Stomach (tissue), 9 donors: Measurements from ENCODE around the gene CGB1. TPM values are rescaled to one million over a fixed set of nuclear protein-coding genes. Genes with fewer than 3 reads are reported as not detected.

ENCODE experiments used
- DNase-seq, 2 donors: peaks; one replicate each; pipeline versions ENCODE4 v3.0.0 to v3.0.0-alpha.2; 2013 to 2019
- H3K27ac ChIP-seq, 5 donors: fragments of 200-600 bp in 4 of 5; sonication (generic) in 4 of 5; one replicate each; pipeline ENCODE4 v1.5.1; 2013 to 2019; ENCODE audit warnings: mild to moderate bottlenecking in 1 of 5, moderate library complexity in 1 of 5
- H3K27me3 ChIP-seq, 3 donors: fragments of 200-600 bp; sonication (generic); one replicate each; pipeline ENCODE4 v1.5.1; 2017 to 2019; ENCODE audit warnings: mixed run types in 1 of 3
- H3K36me3 ChIP-seq, 4 donors: fragments of 200-600 bp; sonication (generic); 1 replicate in 3 of 4; 2 replicates in 1 of 4; pipeline ENCODE4 v1.5.1; 2016 to 2019
- H3K4me1 ChIP-seq, 4 donors: fragments of 200-600 bp; sonication (generic); one replicate each; pipeline ENCODE4 v1.5.1; 2016 to 2019
- H3K4me3 ChIP-seq, 4 donors: fragments of 200-600 bp; sonication (generic) in 3 of 4; one replicate each; pipeline ENCODE4 v1.5.1; 2016 to 2019; ENCODE audit warnings: mild to moderate bottlenecking in 1 of 4
- H3K9me3 ChIP-seq, 4 donors: fragments of 200-600 bp; sonication (generic); one replicate each; pipeline ENCODE4 v1.5.1; 2016 to 2019
- CTCF ChIP-seq, 7 experiments: fragments of 450-650 bp in 4 of 7; fragments of 200-600 bp in 3 of 7; sonication (generic) in 3 of 7; IDR thresholded peaks; one replicate each; pipeline ENCODE4 v1.5.1; 2016 to 2019; ENCODE audit warnings: antibody characterized with exemption in 7 of 7, control low read depth in 2 of 7, mild to moderate bottlenecking in 1 of 7
- EP300 ChIP-seq: sonication (generic); formaldehyde crosslinking; IDR thresholded peaks from one replicate; pipeline ENCODE4 v1.6.1; 2017; ENCODE audit warnings: antibody characterized with exemption
- POLR2A ChIP-seq, 4 donors: fragments of 450-650 bp; IDR thresholded peaks; one replicate each; pipeline ENCODE4 v1.6.1; 2016; ENCODE audit warnings: antibody characterized with exemption in 4 of 4, control low read depth in 2 of 4, mild to moderate bottlenecking in 1 of 4, moderate library complexity in 1 of 4
- POLR2AphosphoS5 ChIP-seq, 3 donors: sonication (generic); formaldehyde crosslinking; IDR thresholded peaks; one replicate each; pipeline ENCODE4 v1.6.1; 2016; ENCODE audit warnings: antibody characterized with exemption in 3 of 3
- WGBS, 5 donors: extraction: QIAGEN DNeasy Blood & Tissue Kit in 3 of 5; methylation state at CpG; one replicate each; pipeline versions ENCODE4 v1.1.5 to v1.1.7; 2013 to 2018; 5-methylcytosine and 5-hydroxymethylcytosine counted together
- intact Hi-C: fragments of 100-400 bp; cut with DNase I; formaldehyde crosslinking; loops from one replicate; pipeline ENCODE4 v1.15.1; 2023; ENCODE audit warnings: low total_unique reads
- polyA plus RNA-seq, 3 donors: library from polyadenylated mRNA; stranded (reverse); fragments of 200-250 nt; gene quantifications; one replicate each; pipeline ENCODE4 v1.2.3, GENCODE V29; 2013
- total RNA-seq, 5 donors: library from RNA; depleted of rRNA; stranded (reverse); fragments of >200 nt; gene quantifications; one replicate each; pipeline versions ENCODE4 v1.1.0 to v1.2.3, GENCODE V29; 2014 to 2016
- donor health status: healthy with polysubstance abuse.
- donor health status: Bipolar disorder and iron deficiency.
- donor health status: healthy.

Gene CGB1
- total and polyA plus RNA-seq, 8 donors, result not detected

- intact Hi-C loops, result no loop called here
- DNase-seq, result no peak
- Histone ChIP-seq H3K4me1 (peaks cover 17 to 22% (median 20%) of the 10 kb centered on the region in 4 donors), H3K27ac (no peak overlapping the region), H3K4me3 (no peak overlapping the region), H3K27me3 (peaks cover 0 to 18% (median 6%) of the 10 kb centered on the region in 3 donors), H3K9me3 (no peaks in the 10 kb centered on the region), H3K36me3 (peaks cover 19 to 73% (median 71%) of the 10 kb centered on the region in 4 donors)
- TF ChIP-seq POLR2AphosphoS5 (IDR thresholded peaks at IDR 0.05) (no peak), CTCF (IDR thresholded peaks at IDR 0.05) (no peak), EP300 (no peak), POLR2A (IDR thresholded peaks at IDR 0.05) (no peak)
- WGBS, 5 donors, result 92 to 95% (median 94%) methylated on average over 20 to 32 of the region's 32 CpGs
Observed at GRCh38 chr19:49014123-49014869, 22.4 kb downstream of the CGB1 start.

GRCh38 chr19:49011194-49011593 lies 25.5 kb downstream of the CGB1 start:
- peaks cover 36 to 98% (median 96%) of the 10 kb centered on the region in 4 donors for H3K36me3 ChIP-seq
- no peak overlapping the region for H3K4me3 ChIP-seq
- no peak for DNase-seq
- intact Hi-C loops, result no loop called here
- H3K27ac ChIP-seq, result no peak overlapping the region
- no peaks in the 10 kb centered on the region for H3K4me1 ChIP-seq
- H3K27me3 ChIP-seq, result no peaks in the 10 kb centered on the region
- H3K9me3 ChIP-seq, result no peaks in the 10 kb centered on the region
- TF ChIP-seq POLR2A (IDR thresholded peaks at IDR 0.05), result no peak
- TF ChIP-seq POLR2AphosphoS5 (IDR thresholded peaks at IDR 0.05), result no peak
- TF ChIP-seq EP300, result no peak
- no peak for TF ChIP-seq CTCF (IDR thresholded peaks at IDR 0.05)
- WGBS, 5 donors, result 80 to 87% (median 85%) methylated on average over 7 to 17 of the region's 17 CpGs

GRCh38 chr19:49010453-49010852 lies 26.2 kb downstream of the CGB1 start:
- intact Hi-C loops, result no loop called here
- H3K4me3 ChIP-seq, result no peak overlapping the region
- no peaks in the 10 kb centered on the region for H3K27me3 ChIP-seq
- H3K4me1 ChIP-seq, result no peaks in the 10 kb centered on the region
- DNase-seq, result no peak
- no peaks in the 10 kb centered on the region for H3K9me3 ChIP-seq
- TF ChIP-seq CTCF (IDR thresholded peaks at IDR 0.05), result no peak
- no peak for TF ChIP-seq POLR2AphosphoS5 (IDR thresholded peaks at IDR 0.05)
- TF ChIP-seq EP300, result no peak
- TF ChIP-seq POLR2A (IDR thresholded peaks at IDR 0.05), result no peak
- 89 to 93% (median 91%) methylated on average over 17 to 18 of the region's 18 CpGs for WGBS, 5 donors
- no peak overlapping the region for H3K27ac ChIP-seq
- H3K36me3 ChIP-seq, result peaks cover 42 to 98% (median 96%) of the 10 kb centered on the region in 4 donors

- Histone ChIP-seq H3K9me3 (no peaks in the 10 kb centered on the region), H3K4me3 (no peak overlapping the region), H3K27ac (no peak overlapping the region), H3K27me3 (no peaks in the 10 kb centered on the region), H3K4me1 (no peaks in the 10 kb centered on the region), H3K36me3 (peaks cover 48 to 98% (median 96%) of the 10 kb centered on the region in 4 donors)
- no peak for DNase-seq
- intact Hi-C loops, result no loop called here
- TF ChIP-seq POLR2A (IDR thresholded peaks at IDR 0.05) (no peak), CTCF (IDR thresholded peaks at IDR 0.05) (no peak), EP300 (no peak), POLR2AphosphoS5 (IDR thresholded peaks at IDR 0.05) (no peak)
- 92 to 98% (median 96%) methylated on average over 13 to 18 of the region's 18 CpGs for WGBS, 5 donors
Observed at GRCh38 chr19:49009828-49010227, 26.9 kb downstream of the CGB1 start.
